HEK293T (cell line): Measurements from ENCODE around the gene TMEM184B.

Experiments
- CTCF ChIA-PET: fragments of 350-600 bp; formaldehyde crosslinking; extraction: SDS; loops from one replicate; lab custom pipeline; 2021; ENCODE audit warnings: antibody characterized with exemption, inconsistent platforms; lab: Yijun Ruan, JAX
- POLR2A ChIA-PET: fragments of 350-600 bp; formaldehyde crosslinking; extraction: SDS; loops from one replicate; lab custom pipeline; 2020; ENCODE audit warnings: antibody characterized with exemption, inconsistent platforms; lab: Yijun Ruan, JAX
- DNase-seq: peaks from one replicate; pipeline ENCODE4 v3.0.0; 2012; ENCODE audit warnings: mixed read lengths; ENCODE audit errors: extremely low spot score
- ARNT ChIP-seq: fragments of 450-650 bp; IDR thresholded peaks from 2 replicates; pipeline ENCODE4 v1.6.1; 2017; ENCODE audit warnings: mild to moderate bottlenecking
- BHLHE40 ChIP-seq: fragments of 450-650 bp; IDR thresholded peaks from 2 replicates; pipeline ENCODE4 v1.6.1; 2016; ENCODE audit warnings: mild to moderate bottlenecking, moderate library complexity, borderline replicate concordance
- CTBP1 ChIP-seq: fragments of 450-650 bp; IDR thresholded peaks from 2 replicates; pipeline ENCODE4 v1.6.1; 2016; ENCODE audit warnings: borderline replicate concordance
- ELF4 ChIP-seq: fragments of 450-650 bp; IDR thresholded peaks from 2 replicates; pipeline ENCODE4 v1.6.1; 2017; ENCODE audit warnings: antibody characterized with exemption
- FOXA1 ChIP-seq: fragments of 450-650 bp; IDR thresholded peaks from 2 replicates; pipeline ENCODE4 v1.6.1; 2016; ENCODE audit warnings: mild to moderate bottlenecking
- FOXK2 ChIP-seq: fragments of 450-650 bp; IDR thresholded peaks from 2 replicates; pipeline ENCODE4 v1.6.1; 2016; ENCODE audit warnings: mild to moderate bottlenecking
- FOXM1 ChIP-seq: fragments of 450-650 bp; IDR thresholded peaks from 2 replicates; pipeline ENCODE4 v1.6.1; 2017; ENCODE audit warnings: mild to moderate bottlenecking, borderline replicate concordance
- HDGF ChIP-seq: fragments of 450-650 bp; IDR thresholded peaks from 2 replicates; pipeline ENCODE4 v1.6.1; 2017; ENCODE audit warnings: antibody characterized with exemption, borderline replicate concordance
- L3MBTL2 ChIP-seq: fragments of 450-650 bp; conservative IDR thresholded peaks from 2 replicates; pipeline ENCODE4 v1.6.1; 2016; ENCODE audit warnings: mild to moderate bottlenecking
- LEF1 ChIP-seq: fragments of 450-650 bp; IDR thresholded peaks from 2 replicates; pipeline ENCODE4 v1.6.1; 2017; ENCODE audit warnings: mild to moderate bottlenecking, borderline replicate concordance
- NFRKB ChIP-seq: fragments of 450-650 bp; IDR thresholded peaks from 2 replicates; pipeline ENCODE4 v1.6.1; 2016; ENCODE audit warnings: mild to moderate bottlenecking, moderate library complexity
- PKNOX1 ChIP-seq: fragments of 450-650 bp; IDR thresholded peaks from 2 replicates; pipeline ENCODE4 v1.6.1; 2016
- SP1 ChIP-seq: fragments of 450-650 bp; IDR thresholded peaks from 2 replicates; pipeline ENCODE4 v1.6.1; 2017
- SUZ12 ChIP-seq: fragments of 450-650 bp; IDR thresholded peaks from 2 replicates; pipeline ENCODE4 v1.6.1; 2016; ENCODE audit warnings: mild to moderate bottlenecking
- TARDBP ChIP-seq: fragments of 450-650 bp; IDR thresholded peaks from 2 replicates; pipeline ENCODE4 v1.6.1; 2016
- ZNF384 ChIP-seq: fragments of 450-650 bp; IDR thresholded peaks from 2 replicates; pipeline ENCODE4 v1.6.1; 2016

TMEM184B gene

GRCh38 chr22:38218661-38219622, 53.9 kb downstream of the TMEM184B start:
- CTCF ChIA-PET: interaction anchor here (0.5 to 1.0 kb wide), 2 partner anchors 67 to 104 kb away, joined by 3 read pairs; no protein-coding TSS in a partner anchor
- no peak for DNase-seq
- POLR2A ChIA-PET: interaction anchor here (0.6 to 0.8 kb wide), 2 partner anchors 127 to 136 kb away, joined by 3 read pairs; no protein-coding TSS in a partner anchor
- TF ChIP-seq ZNF384 (no peak), CTBP1 (no peak), LEF1 (no peak), FOXK2 (no peak), BHLHE40 (no peak), HDGF (no peak), PKNOX1 (no peak), ELF4 (no peak), L3MBTL2 (no peak), ARNT (no peak)

GRCh38 chr22:38215156-38216038, 57.4 kb downstream of the TMEM184B start:
- no peak for DNase-seq
- ChIA-PET CTCF (interaction anchor here (1.3 kb wide), 1 partner anchor 13 kb away, joined by 3 read pairs; no protein-coding TSS in a partner anchor), POLR2A (interaction anchor here (1.2 to 1.3 kb wide), 2 partner anchors 13 to 103 kb away, joined by 3 to 4 read pairs; partner anchors contain the start of gene MAFF)
- no peak for TF ChIP-seq NFRKB
- TF ChIP-seq FOXM1: no peak

GRCh38 chr22:38214302-38215056, 58.3 kb downstream of the TMEM184B start:
- TF ChIP-seq FOXA1: no peak
- TF ChIP-seq CTBP1: no peak
- 0 out of 2 replicates have a peak, but pooled peaks have one; percentile 7 for TF ChIP-seq FOXM1
- no peak for TF ChIP-seq NFRKB
- TF ChIP-seq HDGF: 0 out of 2 replicates have a peak, but pooled peaks have one; percentile 47
- TF ChIP-seq L3MBTL2: no peak
- no peak for TF ChIP-seq TARDBP
- TF ChIP-seq PKNOX1: no peak
- TF ChIP-seq SP1: no peak
- no peak for TF ChIP-seq SUZ12
- peak; percentile 49; the same call in 1 of the 2 replicates for TF ChIP-seq ARNT
- TF ChIP-seq LEF1: 0 out of 2 replicates have a peak, but pooled peaks have one; percentile 60
- TF ChIP-seq BHLHE40: no peak
- no peak for TF ChIP-seq ZNF384
- no peak for TF ChIP-seq ELF4
- TF ChIP-seq FOXK2: no peak
- CTCF ChIA-PET: no interaction called here
- peak; percentile 100 for DNase-seq
- POLR2A ChIA-PET: interaction anchor here (0.6 to 1.3 kb wide), 4 partner anchors 11 to 103 kb away, joined by 3 to 4 read pairs (median 3); partner anchors contain the start of genes MAFF and PLA2G6

GRCh38 chr22:38213990-38214301, 58.9 kb downstream of the TMEM184B start:
- CTCF ChIA-PET: no interaction called here
- POLR2A ChIA-PET: interaction anchor here (1.1 kb wide), 1 partner anchor 10 kb away, joined by 3 read pairs; no protein-coding TSS in a partner anchor
- no peak for TF ChIP-seq CTBP1
- TF ChIP-seq BHLHE40: no peak
- no peak for TF ChIP-seq FOXM1
- TF ChIP-seq SUZ12: no peak
- no peak for TF ChIP-seq HDGF
- no peak for TF ChIP-seq FOXK2
- TF ChIP-seq L3MBTL2: no peak
- TF ChIP-seq NFRKB: no peak
- TF ChIP-seq FOXA1: no peak
- TF ChIP-seq PKNOX1: no peak
- TF ChIP-seq LEF1: no peak
- TF ChIP-seq ELF4: no peak
- no peak for TF ChIP-seq ZNF384
- TF ChIP-seq TARDBP: no peak
- no peak for DNase-seq
